Liver (tissue), 9 donors: ENCODE data around the gene NBAS. TPM values are rescaled to one million over a fixed set of nuclear protein-coding genes. Genes with fewer than 3 reads are reported as not detected.

Experiments used
- DNase-seq: peaks from one replicate; pipeline ENCODE4 v3.0.0-alpha.2; 2017; ENCODE audit warnings: low spot score
- H3K27ac ChIP-seq, 2 donors: one replicate each; pipeline ENCODE4 v1.7.0; 2013; ENCODE audit warnings: inconsistent platforms in 2 of 2, low read length in 2 of 2, control low read depth in 1 of 2, low read depth in 1 of 2, mild to moderate bottlenecking in 1 of 2
- H3K27me3 ChIP-seq, 4 donors: one replicate each; pipeline versions ENCODE4 v1.6.1 to v1.7.0; 2013; ENCODE audit warnings: low read length in 3 of 4, inconsistent platforms in 1 of 4, mild to moderate bottlenecking in 1 of 4, moderate library complexity in 1 of 4; ENCODE audit not compliant: control insufficient read depth in 4 of 4, insufficient read depth in 4 of 4
- H3K36me3 ChIP-seq, 4 donors: one replicate each; pipeline versions ENCODE4 v1.6.1 to v1.7.0; 2013; ENCODE audit warnings: low read length in 3 of 4, mild to moderate bottlenecking in 3 of 4, low read depth in 1 of 4, moderate library complexity in 1 of 4; ENCODE audit not compliant: control insufficient read depth in 4 of 4, insufficient read depth in 3 of 4
- H3K4me1 ChIP-seq, 4 donors: one replicate each; pipeline versions ENCODE4 v1.6.1 to v1.7.0; 2013; ENCODE audit warnings: low read length in 3 of 4, mild to moderate bottlenecking in 3 of 4, moderate library complexity in 1 of 4; ENCODE audit not compliant: control insufficient read depth in 4 of 4, insufficient read depth in 4 of 4
- H3K4me3 ChIP-seq, 3 donors: one replicate each; pipeline versions ENCODE4 v1.6.1 to v1.7.0; 2013; ENCODE audit warnings: low read length in 3 of 3, control low read depth in 1 of 3, low read depth in 1 of 3, mild to moderate bottlenecking in 1 of 3
- H3K9ac ChIP-seq, 2 donors: one replicate each; pipeline ENCODE4 v1.7.0; 2013; ENCODE audit warnings: low read length in 2 of 2, mild to moderate bottlenecking in 2 of 2, moderate library complexity in 2 of 2, control low read depth in 1 of 2, low read depth in 1 of 2
- H3K9me3 ChIP-seq, 4 donors: one replicate each; pipeline versions ENCODE4 v1.6.1 to v1.7.0; 2013; ENCODE audit warnings: low read length in 3 of 4; ENCODE audit not compliant: control insufficient read depth in 4 of 4
- EGR1 ChIP-seq, 2 donors: IDR thresholded peaks; 2 replicates each; pipeline ENCODE4 v1.6.1; 2016 to 2018; ENCODE audit warnings: antibody characterized with exemption in 2 of 2, low read depth in 2 of 2
- FOXA1 ChIP-seq: IDR thresholded peaks from 2 replicates; pipeline ENCODE4 v1.6.1; 2016; ENCODE audit warnings: antibody characterized with exemption
- FOXA2 ChIP-seq: IDR thresholded peaks from 2 replicates; pipeline ENCODE4 v1.6.1; 2016; ENCODE audit warnings: antibody characterized with exemption
- GABPA ChIP-seq, 2 donors: IDR thresholded peaks in 1 of 2; conservative IDR thresholded peaks in 1 of 2; 2 replicates each; pipeline ENCODE4 v1.6.1; 2016; ENCODE audit warnings: antibody characterized with exemption in 2 of 2, mild to moderate bottlenecking in 1 of 2, moderate library complexity in 1 of 2
- HNF4A ChIP-seq, 2 donors: conservative IDR thresholded peaks; 2 replicates each; pipeline ENCODE4 v1.6.1; 2016; ENCODE audit warnings: antibody characterized with exemption in 2 of 2, mild to moderate bottlenecking in 2 of 2
- JUND ChIP-seq, 2 donors: IDR thresholded peaks; 2 replicates each; pipeline ENCODE4 v1.6.1; 2016; ENCODE audit warnings: antibody characterized with exemption in 2 of 2
- RAD21 ChIP-seq, 2 donors: IDR thresholded peaks; 2 replicates each; pipeline ENCODE4 v1.6.1; 2016; ENCODE audit warnings: antibody characterized with exemption in 2 of 2, mild to moderate bottlenecking in 2 of 2
- REST ChIP-seq: IDR thresholded peaks from 2 replicates; pipeline ENCODE4 v1.6.1; 2016; ENCODE audit warnings: antibody characterized with exemption, mild to moderate bottlenecking
- SP1 ChIP-seq: IDR thresholded peaks from 2 replicates; pipeline ENCODE4 v1.6.1; 2018; ENCODE audit warnings: antibody characterized with exemption, mild to moderate bottlenecking
- TAF1 ChIP-seq: conservative IDR thresholded peaks from 2 replicates; pipeline ENCODE4 v1.6.1; 2016; ENCODE audit warnings: antibody characterized with exemption, mild to moderate bottlenecking
- YY1 ChIP-seq: IDR thresholded peaks from 2 replicates; pipeline ENCODE4 v1.6.1; 2016; ENCODE audit warnings: antibody characterized with exemption, mild to moderate bottlenecking
- WGBS: extraction: QIAGEN DNeasy Blood & Tissue Kit; methylation state at CpG from one replicate; pipeline ENCODE4 v1.1.7; 2013; 5-methylcytosine and 5-hydroxymethylcytosine counted together
- polyA plus RNA-seq, 2 donors: library from polyadenylated mRNA; stranded (reverse) in 1 of 2; unstranded in 1 of 2; fragments of 200-250 nt in 1 of 2; fragments of >200 nt in 1 of 2; fragmentation: Nextera tagmentation in 1 of 2; extraction: Ambion mirVana in 1 of 2; gene quantifications; one replicate each; pipeline versions ENCODE4 v1.2.1 to v1.2.3, GENCODE V29; 2013 to 2015
- total RNA-seq, 2 donors: library from RNA; depleted of rRNA; stranded (reverse); fragments of >200 nt; gene quantifications; one replicate each; pipeline ENCODE4 v1.2.3, GENCODE V29; 2014
- TF ChIP-seq, protein P1 (sequence below): IDR thresholded peaks from 2 replicates; pipeline ENCODE4 v1.6.1; 2016; ENCODE audit warnings: antibody characterized with exemption
- TF ChIP-seq, protein P2 (sequence below): fragments of 150-350 bp; IDR thresholded peaks from 2 replicates; pipeline ENCODE4 v1.5.1; 2017; ENCODE audit warnings: improper control_type of control experiment, low read depth, low read length; ENCODE audit not compliant: missing input control
- TF ChIP-seq, protein P3 (sequence below): IDR thresholded peaks from 2 replicates; pipeline ENCODE4 v1.6.1; 2016; ENCODE audit warnings: antibody characterized with exemption
- donor health status: healthy.
- donor health status: healthy.
- donor health status: healthy.
- donor health status: healthy.
- donor health status: healthy.

The NBAS gene
- total and polyA plus RNA-seq, 4 donors = 10.5 to 40.0 (median 18.9) TPM

- no peak overlapping the region for H3K4me3 ChIP-seq
- H3K9ac ChIP-seq = no peak overlapping the region
- no peak overlapping the region for H3K27ac ChIP-seq
- H3K9me3 ChIP-seq = no peaks in the 10 kb centered on the region
- TF ChIP-seq, protein P1, sequence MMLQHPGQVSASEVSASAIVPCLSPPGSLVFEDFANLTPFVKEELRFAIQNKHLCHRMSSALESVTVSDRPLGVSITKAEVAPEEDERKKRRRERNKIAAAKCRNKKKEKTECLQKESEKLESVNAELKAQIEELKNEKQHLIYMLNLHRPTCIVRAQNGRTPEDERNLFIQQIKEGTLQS = no peak
- TF ChIP-seq RAD21 (IDR thresholded peaks at IDR 0.05) (no peak), HNF4A (conservative IDR thresholded peaks at IDR 0.05) (no peak), SP1 (no peak), FOXA1 (no peak), TAF1 (no peak), GABPA (IDR thresholded peaks at IDR 0.05 in 1 of 2, conservative IDR thresholded peaks at IDR 0.05 in 1 of 2) (no peak), JUND (IDR thresholded peaks at IDR 0.05) (no peak), REST (no peak)
- TF ChIP-seq, protein P2, sequence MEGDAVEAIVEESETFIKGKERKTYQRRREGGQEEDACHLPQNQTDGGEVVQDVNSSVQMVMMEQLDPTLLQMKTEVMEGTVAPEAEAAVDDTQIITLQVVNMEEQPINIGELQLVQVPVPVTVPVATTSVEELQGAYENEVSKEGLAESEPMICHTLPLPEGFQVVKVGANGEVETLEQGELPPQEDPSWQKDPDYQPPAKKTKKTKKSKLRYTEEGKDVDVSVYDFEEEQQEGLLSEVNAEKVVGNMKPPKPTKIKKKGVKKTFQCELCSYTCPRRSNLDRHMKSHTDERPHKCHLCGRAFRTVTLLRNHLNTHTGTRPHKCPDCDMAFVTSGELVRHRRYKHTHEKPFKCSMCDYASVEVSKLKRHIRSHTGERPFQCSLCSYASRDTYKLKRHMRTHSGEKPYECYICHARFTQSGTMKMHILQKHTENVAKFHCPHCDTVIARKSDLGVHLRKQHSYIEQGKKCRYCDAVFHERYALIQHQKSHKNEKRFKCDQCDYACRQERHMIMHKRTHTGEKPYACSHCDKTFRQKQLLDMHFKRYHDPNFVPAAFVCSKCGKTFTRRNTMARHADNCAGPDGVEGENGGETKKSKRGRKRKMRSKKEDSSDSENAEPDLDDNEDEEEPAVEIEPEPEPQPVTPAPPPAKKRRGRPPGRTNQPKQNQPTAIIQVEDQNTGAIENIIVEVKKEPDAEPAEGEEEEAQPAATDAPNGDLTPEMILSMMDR = no peak
- H3K27me3 ChIP-seq = no peaks in the 10 kb centered on the region
- no peaks in the 10 kb centered on the region for H3K4me1 ChIP-seq
- DNase-seq = no peak
- H3K36me3 ChIP-seq = peaks cover 2 to 7% (median 5%) of the 10 kb centered on the region in 4 donors
- WGBS = 98% methylated on average over 1 of the region's 1 CpG
Measured at GRCh38 chr2:15354596-15355366, 206.4 kb downstream of the NBAS start.

DNA sequence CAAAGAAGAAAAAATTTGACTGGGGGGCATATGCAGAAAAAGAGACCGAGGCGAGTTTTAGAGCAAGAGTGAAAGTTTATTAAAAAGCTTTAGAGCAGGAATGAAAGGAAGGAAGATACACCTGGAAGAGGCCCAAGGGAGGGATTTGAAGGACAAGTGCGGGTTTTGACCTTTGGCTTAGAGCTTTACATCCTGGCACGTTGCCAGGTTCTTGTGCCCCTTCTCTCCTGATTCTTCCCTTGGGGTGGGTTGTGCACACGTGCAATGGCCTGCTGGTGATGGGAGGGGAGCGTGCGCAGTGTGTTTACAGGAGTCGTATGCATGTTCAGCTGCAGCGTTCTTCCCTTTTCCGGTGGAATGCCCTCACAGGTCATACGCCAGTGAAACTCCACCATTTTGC, 208.8 kb downstream of the NBAS start:
- 93% methylated on average over 11 of the region's 11 CpGs for WGBS
- TF ChIP-seq EGR1 (IDR thresholded peaks at IDR 0.05; ENCODE audit: low read depth in 2 of 2) = no peak
- TF ChIP-seq TAF1 = no peak
- no peak for TF ChIP-seq SP1
- TF ChIP-seq GABPA (IDR thresholded peaks at IDR 0.05 in 1 of 2, conservative IDR thresholded peaks at IDR 0.05 in 1 of 2) = no peak
- no peak for TF ChIP-seq HNF4A (conservative IDR thresholded peaks at IDR 0.05)
- TF ChIP-seq FOXA2 = no peak
- TF ChIP-seq YY1 = no peak
- TF ChIP-seq, protein P2 = no peak
- TF ChIP-seq, protein P3, sequence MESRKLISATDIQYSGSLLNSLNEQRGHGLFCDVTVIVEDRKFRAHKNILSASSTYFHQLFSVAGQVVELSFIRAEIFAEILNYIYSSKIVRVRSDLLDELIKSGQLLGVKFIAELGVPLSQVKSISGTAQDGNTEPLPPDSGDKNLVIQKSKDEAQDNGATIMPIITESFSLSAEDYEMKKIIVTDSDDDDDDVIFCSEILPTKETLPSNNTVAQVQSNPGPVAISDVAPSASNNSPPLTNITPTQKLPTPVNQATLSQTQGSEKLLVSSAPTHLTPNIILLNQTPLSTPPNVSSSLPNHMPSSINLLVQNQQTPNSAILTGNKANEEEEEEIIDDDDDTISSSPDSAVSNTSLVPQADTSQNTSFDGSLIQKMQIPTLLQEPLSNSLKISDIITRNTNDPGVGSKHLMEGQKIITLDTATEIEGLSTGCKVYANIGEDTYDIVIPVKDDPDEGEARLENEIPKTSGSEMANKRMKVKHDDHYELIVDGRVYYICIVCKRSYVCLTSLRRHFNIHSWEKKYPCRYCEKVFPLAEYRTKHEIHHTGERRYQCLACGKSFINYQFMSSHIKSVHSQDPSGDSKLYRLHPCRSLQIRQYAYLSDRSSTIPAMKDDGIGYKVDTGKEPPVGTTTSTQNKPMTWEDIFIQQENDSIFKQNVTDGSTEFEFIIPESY = no peak
- peaks cover 2 to 7% (median 5%) of the 10 kb centered on the region in 4 donors for H3K36me3 ChIP-seq
- H3K4me1 ChIP-seq = no peaks in the 10 kb centered on the region
- no peak overlapping the region for H3K4me3 ChIP-seq
- no peaks in the 10 kb centered on the region for H3K27me3 ChIP-seq
- no peak for DNase-seq
- H3K9ac ChIP-seq = no peak overlapping the region
- H3K27ac ChIP-seq = no peak overlapping the region
- H3K9me3 ChIP-seq = no peaks in the 10 kb centered on the region
